ENCODE data around the gene PGC.

Gene PGC

DNA sequence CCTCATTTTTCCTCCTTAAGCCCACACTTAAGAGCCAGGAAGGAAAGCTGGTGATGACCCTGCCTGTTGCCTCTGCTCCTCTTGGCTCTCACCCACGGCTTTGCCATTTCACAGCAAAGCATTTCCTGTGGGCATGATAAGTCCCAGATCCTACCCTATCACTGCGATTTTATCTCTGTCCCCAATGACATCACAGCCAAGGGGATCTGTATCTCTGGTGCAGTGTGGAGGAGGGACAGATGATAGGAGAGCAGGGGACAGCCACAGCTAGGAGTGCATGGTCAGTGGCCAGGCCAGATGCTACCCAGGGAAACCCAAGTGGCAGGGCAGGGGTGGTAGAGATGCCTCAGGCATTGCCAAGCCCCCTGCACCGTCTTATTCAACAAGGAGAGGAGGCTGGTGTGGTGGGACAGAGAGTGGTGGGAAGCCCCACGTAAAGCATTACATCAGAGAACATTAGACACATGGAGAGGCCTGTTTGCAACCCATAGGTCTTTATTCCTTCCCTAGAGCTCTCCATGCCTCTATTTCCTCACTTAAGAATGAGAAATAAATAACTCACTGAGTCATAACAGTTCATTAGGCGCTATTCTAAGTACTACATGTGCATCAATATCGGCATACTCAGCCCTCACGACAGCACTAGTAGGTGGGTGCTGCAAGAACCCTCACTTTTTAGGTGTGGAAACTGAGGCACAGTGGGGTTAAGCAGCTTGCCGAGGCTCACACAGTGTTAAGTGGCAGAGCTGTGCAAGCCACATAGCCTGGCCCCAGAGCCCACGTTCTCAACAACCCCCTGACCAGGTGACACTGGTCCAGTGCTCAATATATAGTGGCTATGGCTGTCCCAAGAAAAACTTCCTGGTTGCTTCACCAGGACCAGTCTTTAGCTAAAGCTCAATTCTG is 16.4 kb downstream of the PGC start:
- DNase-seq (ENCODE audit: low spot score) = peak; percentile 52

DNA sequence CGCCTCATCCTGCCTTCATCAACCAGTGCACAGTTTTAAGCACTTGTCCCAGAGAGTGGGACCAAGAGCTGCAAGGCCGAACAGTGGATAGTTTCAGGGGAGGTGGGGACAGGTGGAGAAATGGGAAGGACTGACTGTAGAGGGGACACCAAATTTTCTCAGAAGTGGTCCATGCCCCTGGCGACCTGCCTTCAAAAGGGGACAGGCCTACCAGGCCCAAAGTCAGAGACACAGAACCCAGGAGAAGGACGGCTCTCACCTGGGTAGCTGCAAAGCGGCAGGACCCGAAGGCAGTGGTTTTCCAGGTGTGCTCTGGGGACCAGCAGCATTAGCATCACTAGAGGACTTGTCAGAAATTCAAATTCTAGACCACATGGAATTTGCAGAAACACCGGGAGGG is 17.6 kb downstream of the PGC start:
- DNase-seq (ENCODE audit: low spot score) = no peak

DNA sequence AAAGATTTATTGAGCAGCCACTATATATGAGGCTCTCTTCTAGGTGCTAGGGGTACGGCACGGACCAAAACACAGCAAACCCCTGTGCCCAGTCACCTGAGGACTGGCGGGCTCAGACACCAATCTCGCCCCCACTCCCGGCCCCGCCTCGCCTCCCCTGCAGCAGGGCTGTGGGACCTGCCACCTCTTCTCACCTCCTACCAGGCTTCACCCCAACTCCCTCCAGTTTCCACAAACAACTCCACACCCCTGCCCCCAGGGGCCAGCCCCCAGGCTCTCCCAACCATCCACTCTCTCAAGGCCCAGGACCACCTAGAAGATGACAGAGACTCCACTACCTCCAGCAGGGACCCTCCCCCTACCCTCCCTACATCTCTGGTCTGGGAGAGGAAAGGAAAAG is 18.2 kb downstream of the PGC start:
- no peak for DNase-seq (ENCODE audit: low spot score)

DNA sequence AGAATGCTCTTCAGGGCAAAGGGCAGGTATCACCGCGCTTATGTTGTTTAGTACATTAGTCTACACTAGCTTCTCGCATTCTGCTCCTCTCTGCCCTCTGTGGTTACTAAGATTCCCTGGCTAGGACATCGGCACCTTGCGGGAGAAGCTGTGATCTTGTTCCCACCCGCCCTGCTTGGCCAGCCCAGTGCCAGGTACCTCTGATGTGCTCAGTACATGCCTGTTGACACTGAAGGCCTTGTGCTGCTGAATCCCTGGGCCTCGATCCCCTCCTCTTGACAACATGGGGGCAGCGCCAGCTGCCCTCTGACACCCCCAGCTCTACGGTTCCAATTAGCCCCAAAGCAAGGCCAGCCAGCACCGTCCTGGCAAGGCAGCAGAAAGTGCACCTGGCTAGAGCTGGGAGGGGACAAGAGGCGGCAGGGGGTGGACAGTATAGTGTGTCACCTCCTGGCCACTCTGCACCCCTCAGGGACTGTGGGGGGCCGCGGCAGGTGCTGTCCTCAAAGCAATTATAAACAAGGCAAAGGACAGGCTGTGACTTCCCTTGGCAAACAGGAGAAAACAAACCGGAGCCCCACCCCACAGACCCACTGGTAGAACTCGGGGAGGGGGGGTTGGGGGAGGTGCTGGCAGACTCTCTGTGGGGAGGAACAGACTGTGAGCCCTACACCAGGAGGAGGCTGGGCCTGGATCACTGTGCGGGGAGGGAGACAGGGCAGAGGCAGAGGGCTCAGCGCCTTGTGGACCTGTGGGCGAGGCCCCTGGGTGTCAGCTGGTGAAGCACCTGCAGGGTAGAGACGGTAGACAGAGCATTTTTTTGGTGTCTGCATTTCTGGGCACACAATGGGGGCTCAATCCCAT is 18.9 kb downstream of the PGC start:
- peak; percentile 76 for DNase-seq (ENCODE audit: low spot score)

DNA sequence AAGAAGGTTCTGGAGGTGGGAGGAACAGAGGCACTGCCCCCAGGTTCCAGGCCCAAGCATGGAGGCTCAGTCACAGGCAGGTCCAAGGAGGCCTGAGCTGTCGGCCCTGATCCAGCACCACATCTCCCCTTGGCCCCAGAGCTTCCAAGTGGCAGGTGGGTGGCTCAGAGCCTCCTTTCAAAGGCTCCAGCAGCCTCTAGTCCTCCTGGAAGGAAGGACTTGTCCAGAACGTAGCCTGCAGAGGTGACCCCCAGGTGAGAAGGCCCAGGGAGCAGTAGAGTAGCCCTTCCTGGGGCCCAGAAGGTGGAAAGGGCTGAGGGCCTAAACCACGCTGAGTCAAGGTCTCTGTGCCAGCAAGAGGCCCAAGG is 19.5 kb downstream of the PGC start:
- DNase-seq (ENCODE audit: low spot score) = no peak

DNA sequence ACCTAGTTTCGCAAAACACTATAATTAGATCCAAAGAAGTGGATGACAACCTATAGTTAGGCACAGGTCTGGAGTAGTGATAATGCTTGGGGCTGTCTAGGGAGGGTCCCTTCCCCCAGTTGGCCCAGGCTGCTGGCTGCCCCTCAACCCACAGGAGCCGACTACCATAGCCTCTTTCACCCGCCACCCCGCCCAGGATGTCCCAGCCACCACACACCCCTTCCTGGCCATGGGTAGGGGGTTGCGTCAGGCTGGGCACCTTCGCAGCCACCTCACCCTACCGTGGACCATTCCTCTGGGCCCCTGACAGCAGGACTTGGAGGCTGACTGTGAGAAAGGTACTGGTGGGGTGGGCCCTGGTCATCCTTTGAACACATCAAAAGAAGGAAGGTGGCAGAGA is 20.3 kb downstream of the PGC start:
- DNase-seq (ENCODE audit: low spot score) = no peak

DNA sequence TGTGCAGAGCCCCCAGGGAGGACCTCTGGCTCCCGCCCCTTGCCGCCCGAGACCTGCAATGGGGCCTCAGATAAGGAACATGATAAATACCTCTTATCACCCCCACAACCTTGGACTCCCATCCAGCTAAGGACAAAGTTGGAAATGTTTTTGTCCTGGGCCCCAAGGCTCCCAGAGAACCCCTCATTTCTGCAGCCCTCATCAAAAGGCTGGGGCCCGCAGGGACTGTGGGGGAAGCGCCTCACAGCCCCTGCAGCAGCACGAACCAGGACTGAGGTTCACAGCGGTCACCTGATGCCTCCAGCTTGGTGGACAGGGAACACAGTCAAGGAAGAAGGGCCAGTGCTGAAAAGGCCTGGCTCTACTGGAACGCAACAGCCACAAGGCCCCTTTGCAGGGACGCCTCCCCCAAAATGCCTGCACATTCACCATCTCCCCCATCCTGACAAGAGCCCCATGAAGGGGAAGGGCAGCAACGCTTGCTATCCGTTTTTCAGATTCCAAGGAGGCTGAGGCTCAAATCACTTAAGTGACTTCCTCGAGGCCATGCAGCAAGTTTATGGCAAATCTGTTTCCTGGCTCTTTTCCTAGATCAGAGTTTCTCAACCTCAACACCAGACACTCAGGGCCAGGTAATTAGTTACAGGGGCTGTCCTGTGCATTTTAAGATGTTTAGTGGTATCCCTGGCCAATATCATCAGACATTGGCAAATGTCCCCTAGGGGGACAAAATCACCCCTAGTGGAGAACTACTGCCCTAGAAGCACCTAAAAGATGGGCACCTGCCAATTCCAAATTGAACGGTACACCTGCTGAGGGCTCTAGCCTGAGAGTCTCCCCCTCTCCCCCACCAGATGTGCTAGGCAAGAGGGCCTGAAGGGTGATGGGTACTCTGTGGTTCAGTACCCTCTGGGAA is 22.4 kb downstream of the PGC start:
- no peak for DNase-seq (ENCODE audit: low spot score)

DNA sequence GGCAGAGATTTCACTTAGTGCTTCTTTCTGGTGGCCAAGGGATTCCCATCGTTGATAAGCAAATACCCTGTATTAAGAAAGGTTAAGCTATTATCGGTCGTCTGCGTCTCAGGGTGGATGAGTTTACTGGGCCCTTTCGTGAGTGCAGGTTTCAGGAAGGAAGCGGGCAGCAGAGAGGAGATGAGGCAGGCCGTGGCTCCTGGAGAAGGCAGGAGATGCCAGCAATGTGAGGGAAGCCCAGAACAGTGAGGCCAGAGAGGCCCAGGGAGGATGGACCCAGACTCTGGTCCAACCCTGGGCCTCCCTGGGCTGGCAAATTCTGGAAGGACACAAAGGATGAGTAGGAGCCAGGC is 23.0 kb downstream of the PGC start:
- peak; percentile 19 for DNase-seq (ENCODE audit: low spot score)

DNA sequence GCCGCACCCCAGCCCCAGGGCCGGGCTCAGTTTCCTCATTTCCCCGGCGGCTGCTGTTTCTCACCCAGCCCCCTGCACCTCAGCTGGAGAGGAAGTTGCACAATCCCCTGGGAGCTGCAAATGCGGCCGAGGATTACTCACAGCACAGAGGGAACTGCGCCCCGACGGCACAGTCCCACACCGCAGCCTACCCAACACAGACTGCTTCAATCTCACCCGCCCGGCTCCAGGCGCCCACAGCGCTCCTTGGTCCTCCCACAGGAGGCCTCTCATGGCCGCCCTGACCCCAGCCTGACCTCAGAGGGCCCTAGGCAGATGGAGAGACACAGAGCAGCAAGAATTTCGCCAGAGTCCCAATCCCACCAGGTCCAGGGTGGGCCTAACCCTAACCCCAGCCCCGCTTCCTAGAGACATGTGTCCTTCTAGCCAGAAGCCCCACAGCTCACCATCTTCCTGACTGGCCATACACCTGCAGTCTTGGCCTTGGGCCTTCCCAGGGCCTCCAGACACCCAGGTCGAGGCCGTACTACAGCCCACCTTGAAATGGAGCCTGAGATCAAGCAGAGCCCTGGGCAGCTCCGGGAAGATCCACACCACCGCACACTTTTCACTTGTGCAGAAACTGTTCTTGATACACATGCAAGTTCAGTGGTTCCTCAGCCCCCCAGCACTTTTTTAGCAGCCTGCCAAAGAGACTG is 23.5 kb downstream of the PGC start:
- peak; percentile 85 for DNase-seq (ENCODE audit: low spot score)

DNA sequence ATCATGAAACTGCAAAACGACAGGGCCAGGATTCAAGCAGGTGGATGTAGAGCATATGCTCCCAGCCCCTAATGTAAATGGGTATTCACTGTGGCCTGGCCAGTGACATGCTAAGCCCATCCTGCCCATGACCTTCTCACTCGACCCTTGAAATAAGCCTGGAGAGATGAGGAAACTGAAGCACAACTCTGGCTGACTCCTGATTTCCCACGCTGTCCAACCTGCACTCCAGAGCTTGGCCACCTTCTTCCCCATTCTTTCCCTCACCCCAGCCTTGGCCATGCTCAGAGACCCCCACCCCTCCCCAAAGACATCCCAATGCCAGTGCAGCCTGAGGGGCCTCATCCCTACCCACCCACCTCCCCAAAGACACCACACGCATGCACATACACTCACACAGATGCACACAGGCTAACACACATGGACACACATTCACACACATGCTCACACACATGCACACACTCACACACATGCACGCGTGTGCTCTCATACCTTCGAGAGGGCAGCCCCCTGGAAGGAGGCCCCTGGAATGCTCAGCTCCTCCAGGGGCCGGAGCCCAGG is 24.1 kb downstream of the PGC start:
- DNase-seq (ENCODE audit: low spot score) = no peak

DNA sequence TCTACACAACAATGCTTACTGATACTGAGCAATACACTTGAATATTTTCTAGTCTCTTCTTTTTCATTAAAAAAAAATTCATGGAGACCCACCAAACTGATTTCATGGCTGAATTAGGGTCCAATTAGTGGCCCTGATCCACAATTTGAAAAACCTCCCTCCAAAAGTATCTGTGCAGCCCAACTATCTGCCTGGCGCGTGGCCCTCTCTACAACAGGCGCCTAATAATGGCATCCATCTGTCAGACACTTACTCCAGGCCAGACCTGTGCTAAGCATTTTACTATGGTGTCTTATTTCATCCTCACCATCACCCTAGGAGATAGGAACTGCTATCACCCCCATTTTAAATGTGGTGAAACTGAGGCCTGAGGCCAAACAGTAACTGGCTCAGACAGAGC is 25.8 kb downstream of the PGC start:
- no peak for DNase-seq (ENCODE audit: low spot score)

DNA sequence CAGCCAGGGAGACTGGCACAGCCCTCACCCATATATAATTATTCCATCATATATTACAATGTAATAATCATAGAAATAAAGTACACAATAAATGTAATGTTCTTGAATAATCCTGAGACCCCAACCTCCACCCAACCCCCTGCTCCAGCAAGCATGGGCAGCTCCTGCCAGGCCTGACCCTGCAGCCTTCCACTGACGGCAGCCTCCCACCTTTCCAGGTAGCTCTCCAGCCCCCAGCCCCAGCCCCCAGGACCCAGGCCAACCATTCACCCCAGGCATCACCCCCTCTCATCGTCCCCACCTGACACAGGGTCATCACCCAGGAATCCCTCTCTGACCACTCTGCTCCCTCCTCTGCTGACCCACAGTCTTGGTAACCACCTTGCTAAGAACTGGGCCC is 26.4 kb downstream of the PGC start:
- no peak for DNase-seq (ENCODE audit: low spot score)

DNA sequence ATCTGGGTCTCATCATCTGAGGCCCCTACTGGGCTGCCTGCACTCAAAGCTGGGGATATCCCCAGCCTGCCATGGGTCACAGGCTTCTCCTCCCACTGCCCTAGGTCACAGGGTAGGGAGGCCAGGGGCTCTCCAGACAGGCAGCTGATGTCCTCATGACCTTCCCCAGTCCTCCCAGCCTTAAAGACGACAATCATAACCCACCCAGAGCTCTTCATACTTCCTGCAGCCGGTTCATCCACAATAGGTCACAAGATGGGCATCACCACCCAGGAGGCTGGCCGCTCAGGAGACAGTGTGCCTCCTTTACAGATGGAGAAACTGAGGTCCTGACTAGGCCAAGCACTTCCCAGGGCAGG is 27.0 kb downstream of the PGC start:
- no peak for DNase-seq (ENCODE audit: low spot score)

DNA sequence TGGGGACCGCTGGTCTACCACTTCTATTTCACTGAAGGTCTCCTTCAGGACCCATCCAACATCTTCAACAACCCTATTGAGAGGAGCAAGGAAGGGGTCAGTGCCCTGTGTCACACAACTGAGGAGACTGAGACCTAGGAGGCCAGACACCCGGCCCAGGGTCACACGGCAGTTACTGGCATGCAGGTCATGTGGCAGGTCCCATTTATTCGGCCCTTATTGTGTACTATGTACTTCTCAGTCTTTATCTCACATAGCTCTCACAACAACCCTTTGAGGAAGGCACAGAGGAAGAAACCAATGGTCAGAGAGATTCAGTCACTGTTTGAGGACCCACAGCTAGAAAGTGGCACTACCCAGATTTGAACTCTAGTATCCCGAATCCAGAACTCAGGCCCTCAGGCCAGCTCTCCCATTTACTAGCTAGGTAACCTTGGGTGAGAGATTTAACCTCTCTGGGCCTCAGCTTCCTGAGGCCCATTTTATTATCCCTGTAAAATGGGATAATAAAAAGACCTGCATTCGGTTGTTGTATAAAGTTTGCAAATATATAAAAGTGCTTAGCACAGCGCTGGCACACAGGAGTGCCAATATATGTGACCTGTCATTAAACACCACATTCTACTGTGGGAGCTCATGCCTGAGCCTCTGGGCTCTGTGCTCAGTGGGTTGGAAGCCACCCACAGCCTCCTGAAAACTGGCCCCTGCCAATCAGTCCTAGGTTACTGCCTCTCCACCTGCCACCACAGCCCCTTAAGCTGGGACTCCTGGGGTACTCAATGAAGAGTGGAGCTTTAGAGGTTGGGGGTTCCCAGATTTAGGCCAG is 27.5 kb downstream of the PGC start:
- DNase-seq (ENCODE audit: low spot score) = no peak

DNA sequence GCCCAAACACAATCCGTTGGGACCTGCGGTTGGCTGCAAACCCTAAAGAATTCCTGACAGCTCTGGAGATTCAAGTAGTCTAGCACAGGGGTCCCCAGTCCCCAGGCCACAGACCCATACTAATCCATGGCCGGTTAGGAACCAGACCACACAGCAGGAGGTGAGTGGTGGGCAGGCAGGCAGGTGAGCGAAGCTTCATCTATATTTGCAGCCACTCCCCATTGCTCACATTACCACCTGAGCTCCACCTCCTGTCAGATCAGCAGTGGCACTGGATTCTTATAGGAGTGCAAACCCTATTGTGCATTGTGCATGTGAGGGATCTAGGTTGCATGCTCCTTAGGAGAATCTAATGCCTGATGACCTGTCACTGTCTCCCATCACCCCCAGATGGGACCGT is 28.4 kb downstream of the PGC start:
- DNase-seq (ENCODE audit: low spot score) = no peak

DNA sequence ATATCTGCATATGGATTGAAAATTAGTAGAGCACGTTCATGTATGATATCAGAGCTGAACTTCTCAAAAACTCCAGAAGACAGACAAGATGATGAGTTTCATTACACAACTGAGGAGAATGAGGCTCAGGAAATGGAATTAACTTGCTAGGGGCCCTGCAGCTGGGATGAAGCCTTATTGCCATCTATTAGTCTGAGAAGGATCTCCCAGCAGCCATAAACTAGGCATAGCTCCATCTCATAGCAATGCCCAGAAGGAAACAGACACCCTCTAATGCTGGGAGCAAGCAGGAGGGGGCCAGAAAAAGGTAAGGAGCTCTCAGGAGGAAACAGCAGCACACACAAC is 29.8 kb downstream of the PGC start:
- no peak for DNase-seq (ENCODE audit: low spot score)

DNA sequence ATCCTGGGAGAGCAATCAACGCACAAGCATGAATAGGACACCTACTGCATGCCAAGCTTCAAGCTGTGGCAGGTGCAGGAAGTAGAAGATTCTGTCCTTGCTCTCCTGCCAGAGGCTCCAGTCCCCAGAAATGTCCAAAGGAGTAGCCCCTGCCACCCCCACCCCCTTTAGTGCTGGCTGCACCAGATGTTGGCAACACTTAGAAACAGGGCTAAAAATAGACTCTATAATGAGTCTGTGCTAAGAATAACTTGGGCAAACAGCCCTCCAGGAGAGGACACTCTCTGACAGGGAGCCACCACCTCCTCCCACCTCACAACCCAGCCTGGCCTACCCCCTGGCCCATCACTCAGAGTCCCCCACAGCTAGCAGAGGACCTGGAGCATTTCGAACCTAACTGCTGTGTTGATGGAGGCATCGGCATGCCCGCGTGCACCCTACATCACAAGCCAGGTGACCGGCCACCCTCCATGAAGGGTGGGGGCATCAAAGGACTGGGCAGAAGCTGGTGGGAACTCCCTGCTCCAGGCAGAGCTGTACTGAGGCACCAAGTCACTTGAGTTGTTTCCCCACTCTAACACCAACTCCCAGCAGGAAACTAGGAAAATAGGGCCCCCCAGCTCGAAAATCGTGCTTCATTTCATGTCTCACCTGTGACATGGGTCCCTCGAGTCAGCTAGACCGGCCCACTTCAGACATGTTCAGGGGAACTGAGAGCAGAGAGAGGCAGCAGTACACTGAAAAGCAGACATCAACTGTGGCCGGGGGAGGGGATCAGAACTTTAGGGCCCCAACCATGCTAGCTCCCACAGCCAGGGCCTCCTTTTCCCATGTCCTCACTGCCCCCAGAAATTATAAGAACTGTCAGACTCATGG is 30.4 kb downstream of the PGC start:
- DNase-seq (ENCODE audit: low spot score) = no peak

DNA sequence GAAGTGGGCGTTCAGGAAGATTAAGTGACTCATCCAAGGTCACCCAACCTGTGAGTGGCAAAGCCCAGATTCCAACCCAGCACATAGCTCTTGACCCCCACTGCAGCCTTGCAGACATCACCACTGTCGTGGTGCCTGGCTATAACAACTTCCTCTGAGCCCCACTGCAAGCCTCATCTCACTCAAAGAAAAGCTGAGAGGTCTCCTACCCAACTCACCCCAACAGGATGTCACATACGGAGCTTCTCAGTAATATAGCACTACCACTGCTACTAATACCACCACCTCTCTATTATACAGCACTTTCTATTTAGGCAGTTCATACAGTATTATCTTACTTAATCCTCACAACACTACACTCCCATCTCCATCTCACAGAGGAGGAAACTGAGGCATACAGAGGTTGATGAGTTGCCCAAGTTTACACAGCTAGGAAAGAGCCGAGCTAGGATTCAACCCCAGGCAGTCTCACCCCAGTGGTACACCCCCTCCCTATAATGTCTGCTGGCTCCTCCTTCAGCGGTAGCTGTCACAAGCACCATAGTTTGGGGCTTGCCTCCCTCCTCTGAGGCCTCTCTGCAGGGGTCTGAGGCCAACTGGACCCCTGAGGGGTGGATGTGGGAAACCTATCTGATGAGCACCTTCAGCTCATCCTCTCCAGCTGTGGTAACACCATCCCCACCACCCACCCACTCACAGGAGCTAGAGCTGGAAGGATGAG is 31.2 kb downstream of the PGC start:
- DNase-seq (ENCODE audit: low spot score) = no peak
